Activated T-helper 9 cell treated with anti-CD3 and anti-CD28 coated beads, Interleukin-2, amount 50 U/mL, for 16 hours (primary cell): ENCODE results near the gene KRT34.
"Not testable (repeated sequence)": the region's sequence is repeated elsewhere in the genome, so short reads cannot be mapped to it uniquely, and the experiment has no call there.

Experiments used
- DNase-seq: peaks from one replicate; pipeline ENCODE4 v3.0.0-alpha.2; 2020; ENCODE audit warnings: low read depth

Gene KRT34

DNA sequence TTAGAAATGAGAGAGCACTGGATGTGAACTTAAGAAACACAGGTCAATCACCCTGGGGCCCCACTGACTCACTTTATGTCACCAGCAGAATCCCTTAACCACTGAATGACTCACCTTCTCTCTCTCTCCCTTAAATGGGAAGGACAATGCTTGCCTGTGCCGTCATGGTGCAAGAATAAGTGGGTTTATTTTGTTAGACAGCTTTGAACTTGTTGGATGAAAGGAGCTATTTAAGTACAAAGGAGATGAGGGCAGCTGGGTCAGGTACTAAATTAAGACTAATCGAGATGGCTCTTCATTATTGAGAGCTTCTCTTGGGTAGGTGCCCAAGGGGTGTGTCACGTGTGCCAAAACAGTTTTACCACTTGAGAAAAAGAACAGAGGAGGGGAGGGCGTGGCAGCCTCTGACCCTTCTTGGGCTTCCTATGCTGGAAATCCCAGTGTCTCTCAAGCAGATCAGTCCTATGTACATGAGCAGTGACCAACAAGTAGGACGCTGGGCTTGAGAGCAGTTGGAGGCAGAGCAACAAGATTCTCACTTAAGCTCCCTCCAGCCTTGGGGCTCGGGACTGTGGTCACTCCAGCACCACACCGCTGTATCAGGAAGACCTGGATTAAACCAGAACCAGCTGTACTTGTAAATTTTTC lies 22.0 kb upstream of the KRT34 start:
- peak; percentile 31 for DNase-seq

- DNase-seq: no peak
These were observed 21.4 kb upstream of the KRT34 start for GRCh38 chr17:41403404-41404023.

- no peak for DNase-seq
These were observed 20.1 kb upstream of the KRT34 start for GRCh38 chr17:41402161-41402560.

DNA sequence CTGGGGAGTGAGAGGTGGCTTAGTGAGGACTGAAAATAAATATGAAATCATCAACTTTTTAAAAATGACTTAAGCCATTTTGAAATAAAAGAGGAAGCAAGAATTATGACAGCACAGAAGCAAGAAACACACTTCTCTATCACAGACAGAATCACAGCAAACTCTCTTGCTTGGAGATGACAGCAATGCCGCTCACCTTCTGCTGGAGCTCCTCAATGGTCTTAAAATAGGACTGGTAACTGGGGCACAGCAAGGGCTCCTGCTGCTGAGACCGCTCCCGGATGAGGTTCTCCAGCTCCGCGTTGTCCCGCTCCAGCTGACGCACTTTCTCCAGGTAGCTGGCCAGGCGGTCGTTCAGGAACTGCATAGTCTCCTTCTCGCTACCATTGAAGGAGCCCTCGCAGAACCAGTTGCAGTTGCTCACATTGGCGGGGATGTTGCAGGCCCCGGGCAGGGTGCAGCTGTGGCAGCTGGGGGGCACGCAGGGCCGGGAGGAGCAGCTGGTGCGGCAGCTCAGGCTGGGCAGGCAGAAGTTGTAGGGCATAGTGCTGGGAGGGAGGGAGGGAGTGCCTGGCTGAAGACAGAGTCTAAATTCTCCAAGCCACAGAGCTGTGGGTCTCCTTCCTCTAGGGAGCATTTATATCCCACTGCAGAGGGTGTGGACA lies 15.0 kb upstream of the KRT34 start, which contains the start of gene KRT31:
Gene KRT31 (minus strand): TSS at position 613 of the 665 bp plus-strand sequence. CDS start 69 bp downstream, at position 544.
- no peak for DNase-seq

DNA sequence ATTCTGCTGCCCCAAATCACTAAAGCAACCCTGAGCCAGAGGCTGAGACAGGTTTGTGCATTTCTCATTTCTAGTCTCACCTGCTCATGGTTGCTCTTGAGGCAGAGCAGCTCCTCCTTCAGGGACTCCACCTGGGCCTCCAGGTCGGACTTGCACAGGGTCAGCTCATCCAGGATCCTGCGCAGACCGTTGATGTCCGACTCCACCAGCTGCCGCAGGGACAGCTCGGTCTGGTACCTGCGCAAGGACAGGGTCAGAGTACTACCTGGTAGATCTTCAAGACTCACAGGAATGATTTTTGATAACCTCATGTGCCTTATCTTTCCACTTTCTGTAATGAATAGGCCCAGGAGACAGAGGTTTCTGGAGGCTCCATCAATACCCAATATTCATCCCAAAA lies 14.2 kb upstream of the KRT34 start:
- no peak for DNase-seq

DNA sequence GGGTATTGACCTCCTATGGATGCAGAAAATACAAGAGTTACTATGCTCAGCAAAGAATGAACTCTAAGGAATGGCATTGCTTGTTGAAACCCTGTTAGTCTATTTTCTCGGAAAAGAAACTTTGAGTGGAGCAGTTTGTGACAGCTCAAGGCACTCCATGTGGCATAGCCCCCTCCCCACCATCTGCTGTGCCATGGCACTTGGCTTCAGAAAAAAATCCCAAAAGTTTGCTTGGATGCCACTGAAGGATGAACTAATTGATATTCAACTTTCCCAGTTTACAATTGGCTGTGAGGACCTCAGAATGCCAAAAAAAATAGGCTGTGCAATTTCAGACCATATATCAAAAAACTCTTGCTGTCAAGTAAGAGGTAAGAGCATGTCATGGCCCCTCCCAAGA lies 13.5 kb upstream of the KRT34 start:
- DNase-seq: no peak

DNA sequence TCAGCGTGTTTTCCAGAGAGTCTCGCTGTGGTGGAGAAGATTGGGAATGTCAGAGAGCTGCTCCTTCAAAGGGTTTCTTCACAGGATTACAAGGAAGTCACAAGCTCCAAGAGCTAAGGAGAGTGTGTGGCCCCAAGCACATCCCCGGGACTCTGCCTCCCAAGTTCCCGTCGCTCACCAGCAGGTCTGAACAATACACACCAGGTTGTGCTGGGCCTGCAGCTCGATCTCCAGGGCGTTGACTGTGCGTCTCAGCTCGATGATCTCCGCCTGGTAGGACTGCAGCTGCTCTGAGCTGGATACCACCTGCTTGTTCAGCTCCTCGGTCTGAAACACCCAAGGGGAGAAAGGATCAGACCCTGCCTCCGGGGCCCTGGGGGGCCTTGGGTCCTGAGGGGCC lies 12.9 kb upstream of the KRT34 start:
- not testable (repeated sequence) for DNase-seq

DNA sequence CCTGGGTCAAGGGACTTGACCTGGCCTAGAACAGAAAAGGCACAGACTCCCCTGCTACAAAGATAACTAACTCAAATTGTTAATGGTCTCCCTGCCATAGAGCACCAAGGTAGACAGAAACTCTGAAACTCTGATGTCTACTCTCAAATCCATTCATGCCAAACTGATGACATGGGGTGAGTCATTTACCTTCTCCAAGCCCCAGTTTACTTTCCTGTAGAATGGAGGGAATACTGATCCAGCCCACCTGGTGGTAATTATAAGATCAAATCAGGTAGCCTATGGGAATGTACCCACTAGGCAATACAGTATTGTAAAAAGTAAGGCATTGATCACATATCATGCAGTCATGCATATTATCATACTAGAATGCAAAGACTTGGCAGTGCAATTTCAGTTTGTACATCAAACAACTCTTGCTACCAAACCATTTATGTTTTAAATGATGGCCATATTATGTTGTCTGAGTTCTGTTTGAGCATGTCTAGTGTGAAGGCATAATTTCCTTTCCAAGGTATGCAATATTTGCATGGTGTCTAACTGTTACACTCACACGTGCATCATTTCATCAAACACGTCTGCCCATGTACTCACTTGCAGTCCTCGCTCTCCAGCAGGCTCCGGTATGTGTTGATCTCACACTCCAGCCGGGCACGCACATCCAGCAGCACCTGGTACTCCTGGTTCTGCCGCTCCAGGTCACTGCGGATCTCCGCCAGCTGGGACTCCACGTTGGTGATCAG lies 12.3 kb upstream of the KRT34 start:
- DNase-seq: no peak

DNA sequence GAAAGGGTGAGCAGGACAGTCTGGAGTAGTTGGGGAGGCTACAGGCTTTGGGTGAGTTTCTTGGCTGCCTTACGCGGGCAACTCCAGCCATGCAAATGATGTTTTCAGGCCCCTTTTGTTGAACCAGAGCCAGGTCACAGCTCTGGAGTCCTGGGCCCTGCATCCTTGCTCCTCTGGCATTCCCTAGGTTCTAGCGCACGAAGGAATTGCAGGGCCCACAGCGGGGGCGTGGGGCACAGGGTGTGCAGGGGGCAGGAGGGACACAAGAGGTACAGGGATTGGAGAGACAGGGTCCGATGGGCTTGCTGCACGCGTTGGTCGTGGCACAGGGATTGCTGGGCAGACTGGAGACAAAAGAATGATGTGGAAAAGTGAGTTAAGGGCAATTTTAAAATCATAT lies 11.7 kb upstream of the KRT34 start:
- DNase-seq: no peak

DNA sequence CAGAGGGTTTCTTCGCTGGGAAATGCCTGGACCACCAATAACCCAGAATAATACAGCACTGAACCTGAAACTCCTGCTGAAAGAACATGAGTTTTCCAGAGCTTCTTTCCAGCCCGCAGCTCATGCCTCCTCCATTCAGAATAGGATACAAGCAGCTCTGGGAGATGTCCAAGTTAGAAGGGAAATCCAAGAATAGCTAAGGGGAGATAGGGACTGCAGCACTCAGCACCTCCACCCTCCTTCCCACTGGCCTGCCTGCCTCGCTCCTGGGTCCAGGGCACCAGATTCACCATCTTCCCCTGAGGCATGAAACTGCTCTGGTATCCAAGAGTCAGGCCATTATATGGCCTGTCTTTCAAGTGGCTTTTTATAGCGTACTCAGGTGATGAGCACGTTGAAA lies 11.2 kb upstream of the KRT34 start:
- no peak for DNase-seq

DNA sequence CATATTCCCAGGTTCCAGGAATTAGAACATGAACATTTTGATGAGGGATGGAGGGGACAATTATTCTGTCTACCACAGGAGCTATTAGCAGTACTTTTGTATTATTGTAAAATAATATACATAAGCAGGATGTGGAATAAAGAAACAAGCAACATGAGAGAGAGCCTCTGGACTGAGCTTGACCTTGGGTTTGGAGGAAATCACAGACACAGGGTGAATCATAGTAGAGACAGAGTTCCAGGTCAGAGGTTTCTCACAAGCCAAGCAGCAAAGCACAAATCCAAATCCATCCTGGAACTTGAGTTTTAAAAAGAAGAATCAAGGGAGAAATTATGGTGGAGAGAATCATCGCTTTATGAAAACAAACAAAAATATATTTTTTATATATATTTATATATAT lies 10.2 kb upstream of the KRT34 start:
- DNase-seq: no peak

GRCh38 chr17:41391535-41391934 lies 9.4 kb upstream of the KRT34 start:
- DNase-seq: no peak

- no peak for DNase-seq
These were observed 8.4 kb upstream of the KRT34 start for GRCh38 chr17:41390411-41390938.

GRCh38 chr17:41387670-41388069 lies 5.6 kb upstream of the KRT34 start:
- no peak for DNase-seq

DNA sequence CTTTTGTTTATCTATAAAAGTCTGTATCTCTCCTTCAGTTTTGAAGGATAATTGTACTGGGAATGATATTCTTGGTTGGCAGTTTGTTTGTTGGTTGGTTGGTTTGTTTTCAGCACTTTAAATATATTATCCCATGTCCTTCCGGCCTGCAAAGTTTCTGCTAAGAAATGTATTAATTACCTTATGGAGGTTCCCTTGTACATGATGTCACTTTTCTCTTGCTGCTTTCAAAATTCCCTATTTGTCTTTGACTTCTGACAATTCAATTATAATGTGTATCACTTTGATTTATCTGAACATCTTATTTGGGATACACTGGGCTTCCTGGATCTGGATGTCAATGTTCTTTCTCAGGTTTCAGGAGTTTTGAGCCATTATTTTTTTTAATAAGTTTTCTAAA lies 4.1 kb upstream of the KRT34 start:
- no peak for DNase-seq

DNA sequence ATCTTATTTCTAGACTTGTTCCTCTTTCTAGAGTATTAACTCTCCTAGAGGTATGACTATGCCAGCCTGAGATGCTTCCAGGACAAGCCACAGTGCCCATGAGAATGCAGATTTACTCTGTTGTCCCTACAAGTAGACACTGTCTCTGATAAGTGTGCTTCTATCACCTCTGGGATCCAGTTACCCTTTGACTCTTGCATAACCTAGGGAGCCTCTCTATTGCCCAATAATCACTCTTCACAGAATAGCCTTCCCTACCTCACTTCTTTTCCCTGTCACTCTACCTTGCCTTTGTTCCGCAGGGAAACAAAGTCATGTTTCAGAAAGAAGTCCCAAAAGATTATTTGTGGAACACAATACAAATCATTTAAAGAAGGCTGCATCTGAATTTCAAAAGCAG lies 1.6 kb upstream of the KRT34 start:
- DNase-seq: no peak

- no peak for DNase-seq
These were observed 288 bp upstream of the KRT34 start for GRCh38 chr17:41382394-41382793.

DNA sequence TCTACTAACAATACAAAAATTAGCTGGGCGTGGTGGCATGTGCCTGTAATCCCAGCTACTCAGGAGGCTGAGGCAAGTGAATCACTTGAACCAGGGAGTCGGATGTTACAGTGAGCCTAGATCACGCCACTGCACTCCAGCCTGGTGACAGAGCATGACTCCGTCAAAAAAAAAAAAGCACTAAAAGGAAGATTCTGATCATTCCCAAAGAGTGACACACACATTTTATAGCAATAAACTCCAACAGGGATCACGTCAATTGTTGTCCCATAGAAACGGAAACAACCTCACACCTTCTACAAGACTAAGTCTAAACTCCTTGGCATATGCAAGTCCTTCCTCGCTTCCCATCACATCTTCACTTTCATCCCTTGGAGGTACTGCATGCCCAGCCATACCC lies 2.0 kb downstream of the KRT34 start:
- DNase-seq: not testable (repeated sequence)

DNA sequence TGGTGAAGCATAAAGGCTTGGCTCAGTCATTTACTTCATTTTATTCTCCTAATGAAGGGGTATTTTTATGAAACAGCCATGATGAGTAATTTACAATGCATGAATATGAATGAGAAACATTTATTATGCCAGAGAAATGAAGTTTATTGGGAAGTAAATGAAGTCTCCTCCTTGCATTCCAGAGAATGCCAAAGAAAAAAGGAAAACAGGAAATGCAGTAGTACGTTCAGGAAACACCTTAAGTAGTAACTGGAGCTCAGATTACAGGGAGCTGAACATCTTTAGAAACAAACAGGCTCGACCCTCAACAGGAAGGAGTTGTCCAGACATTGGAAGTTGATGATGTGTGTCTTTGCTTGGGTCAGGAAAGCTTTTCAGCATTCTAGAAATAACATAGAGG lies 4.6 kb downstream of the KRT34 start:
- no peak for DNase-seq

GRCh38 chr17:41369713-41370112 lies 12.4 kb downstream of the KRT34 start, which contains the start of gene KRT33B:
TSS of gene KRT33B (minus strand) at chr17:41369813. CDS start at chr17:41369750, 63 bp downstream.
- no peak for DNase-seq

- no peak for DNase-seq
These were observed 13.1 kb downstream of the KRT34 start for GRCh38 chr17:41369023-41369422.

GRCh38 chr17:41367426-41368075 lies 14.6 kb downstream of the KRT34 start:
- DNase-seq: no peak
